Measurements from ENCODE around the gene KDM2B.
"Not testable (repeated sequence)": the region's sequence is repeated elsewhere in the genome, so short reads cannot be mapped to it uniquely, and the experiment has no call there.

The KDM2B gene

DNA sequence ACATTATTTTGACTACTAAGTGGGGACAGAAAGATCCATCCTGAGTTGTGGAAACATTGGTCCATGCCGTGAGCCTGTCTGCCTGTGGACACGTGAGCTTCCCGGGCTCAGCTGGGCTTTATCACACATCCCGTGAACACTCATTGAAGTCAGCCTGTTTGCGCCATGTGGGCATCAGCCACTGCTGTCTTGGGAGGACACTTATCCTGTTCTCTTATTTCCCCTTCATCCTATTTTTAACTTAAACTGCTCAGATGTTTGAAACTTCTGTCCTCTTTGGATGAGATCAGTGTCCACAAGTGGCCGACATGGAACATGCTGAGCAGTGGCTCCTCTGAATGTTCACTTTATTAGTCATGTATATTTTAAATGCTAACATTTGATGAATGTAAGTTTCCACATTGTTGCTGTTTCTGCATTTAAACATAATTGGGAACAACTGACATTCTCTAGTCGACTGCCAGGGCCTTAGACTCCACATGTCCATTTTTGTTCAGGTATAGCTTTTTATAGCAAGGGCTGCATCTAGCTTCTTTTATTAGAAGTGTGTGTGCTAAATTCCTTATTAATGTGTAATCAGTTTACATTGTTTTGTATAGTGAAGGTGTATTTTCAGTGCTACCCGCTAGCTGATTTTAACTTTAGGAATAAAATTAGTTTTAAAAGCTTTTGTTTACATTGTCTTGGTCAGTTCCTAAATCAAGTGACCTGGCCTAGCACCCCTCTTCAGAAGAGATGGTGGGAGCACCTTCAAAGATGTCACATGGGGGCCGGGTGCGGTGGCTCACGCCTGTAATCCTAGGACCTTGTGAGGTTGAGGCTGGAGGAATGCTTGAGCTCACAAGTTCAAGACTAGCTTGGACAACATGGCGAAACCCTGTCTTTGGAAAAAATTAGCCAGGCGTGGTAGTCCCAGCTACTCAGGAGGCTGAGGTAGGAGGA is 156.9 kb downstream of the KDM2B start:
- DNase-seq: no peak

DNA sequence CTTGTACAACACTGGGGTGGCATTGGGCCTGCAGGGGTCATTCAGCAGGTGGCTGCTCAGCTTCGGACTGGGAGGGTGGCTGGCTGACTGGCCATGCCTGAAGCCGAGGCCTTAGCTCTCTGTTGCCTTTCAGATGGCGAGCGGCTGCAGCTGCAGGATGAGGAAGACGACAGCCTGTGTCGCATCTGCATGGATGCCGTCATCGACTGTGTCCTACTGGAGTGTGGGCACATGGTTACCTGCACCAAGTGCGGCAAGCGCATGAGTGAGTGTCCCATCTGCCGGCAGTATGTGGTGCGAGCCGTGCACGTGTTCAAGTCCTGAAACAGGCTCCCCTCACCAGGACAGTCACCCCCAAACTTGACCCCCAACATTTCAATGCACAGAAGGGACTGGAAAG is 157.6 kb downstream of the KDM2B start:
- DNase-seq: no peak

DNA sequence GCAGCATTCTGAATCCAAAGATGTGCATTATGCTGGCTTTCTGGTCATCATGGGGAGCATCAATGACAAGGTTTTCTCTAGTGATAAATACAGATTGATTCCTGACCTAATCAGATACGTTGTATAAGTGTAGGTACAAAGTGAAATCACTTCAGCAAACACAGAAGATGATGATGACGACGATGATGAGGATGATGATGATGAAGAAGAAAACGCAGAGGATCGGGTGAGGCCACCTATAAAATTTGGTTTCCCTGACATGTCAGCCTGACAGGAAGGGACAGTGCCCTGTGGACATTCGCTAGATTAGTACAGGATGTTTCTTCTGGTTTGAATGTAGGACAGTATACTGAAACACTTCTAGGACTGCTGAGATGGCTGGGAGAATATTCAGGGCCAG is 160.7 kb downstream of the KDM2B start:
- DNase-seq: no peak

DNA sequence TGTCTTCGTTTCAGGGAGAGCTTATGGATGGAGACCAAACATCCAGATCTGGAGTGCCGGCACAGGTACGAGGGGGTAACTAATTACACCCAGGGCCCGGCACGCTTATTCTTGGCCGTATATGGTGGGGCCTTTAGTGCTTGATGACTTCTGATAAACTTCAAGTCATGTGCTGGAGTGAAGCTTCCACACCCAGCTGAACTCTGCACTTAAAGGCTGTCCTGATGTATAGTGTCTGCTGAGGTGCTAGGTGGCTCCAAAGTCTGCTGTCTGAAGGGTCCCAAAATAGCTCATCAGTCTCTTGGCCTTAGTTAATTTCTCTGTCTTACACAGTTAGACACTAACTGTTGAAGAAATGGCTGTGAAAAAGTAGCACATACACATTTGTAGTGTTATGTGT is 163.0 kb downstream of the KDM2B start:
- DNase-seq: no peak

DNA sequence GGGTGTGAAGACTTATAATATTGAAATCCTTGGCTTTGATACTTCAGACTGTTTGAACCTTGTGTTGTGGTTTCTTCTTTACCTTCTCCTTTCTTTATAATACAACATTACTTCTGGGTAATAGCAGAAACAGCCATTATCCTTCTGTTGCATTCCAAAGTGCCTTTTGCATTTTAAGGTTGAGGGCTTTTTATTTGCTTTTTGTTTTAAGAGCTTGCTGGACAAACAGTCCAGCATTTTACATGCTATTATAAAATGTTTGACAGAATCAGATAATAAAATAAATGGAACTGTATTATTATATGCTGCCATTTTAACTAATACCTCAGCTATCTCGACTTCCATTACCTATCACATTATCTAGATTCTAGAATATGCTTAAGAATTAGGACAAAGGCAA is 166.9 kb downstream of the KDM2B start:
- DNase-seq: no peak

GRCh38 chr12:121405211-121405610 is 175.6 kb downstream of the KDM2B start:
- DNase-seq: no peak

DNA sequence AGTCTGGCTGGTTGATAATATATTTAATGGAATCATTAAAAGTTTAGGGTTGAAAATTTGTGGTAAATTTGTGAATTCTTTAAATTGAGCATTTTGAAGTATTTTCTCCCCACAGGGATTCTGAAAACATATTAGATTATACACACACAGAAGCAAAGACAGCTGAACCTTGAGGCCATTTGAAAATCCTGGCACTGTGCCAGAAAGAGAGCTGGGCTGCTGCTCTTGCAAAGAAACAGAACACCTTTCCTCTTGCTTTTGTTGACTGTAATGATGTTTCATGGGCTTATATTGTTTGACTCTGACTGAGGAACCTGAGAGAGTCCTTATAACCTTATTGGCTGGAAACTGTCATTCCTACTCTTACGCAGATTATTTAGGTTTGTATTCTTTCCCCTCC is 176.1 kb downstream of the KDM2B start:
- no peak for DNase-seq

DNA sequence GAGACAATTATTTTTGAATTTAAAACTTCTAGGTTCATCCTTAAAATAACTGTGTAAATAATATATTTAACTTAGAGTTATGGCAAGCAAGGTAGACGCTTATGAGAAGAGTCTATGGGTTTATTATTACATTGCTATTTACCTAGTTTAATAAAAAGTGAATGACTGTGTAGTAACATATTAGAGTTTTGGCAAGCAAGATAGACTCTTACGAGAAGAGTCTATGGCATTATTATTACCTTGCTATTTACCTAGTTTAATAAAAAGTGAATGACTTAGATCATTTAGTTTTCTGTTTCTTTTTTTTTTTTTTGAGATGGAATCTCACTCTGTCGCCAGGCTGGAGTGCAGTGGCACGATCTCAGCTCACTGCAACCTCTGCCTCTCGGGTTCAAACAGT is 177.1 kb downstream of the KDM2B start:
- DNase-seq: no peak

DNA sequence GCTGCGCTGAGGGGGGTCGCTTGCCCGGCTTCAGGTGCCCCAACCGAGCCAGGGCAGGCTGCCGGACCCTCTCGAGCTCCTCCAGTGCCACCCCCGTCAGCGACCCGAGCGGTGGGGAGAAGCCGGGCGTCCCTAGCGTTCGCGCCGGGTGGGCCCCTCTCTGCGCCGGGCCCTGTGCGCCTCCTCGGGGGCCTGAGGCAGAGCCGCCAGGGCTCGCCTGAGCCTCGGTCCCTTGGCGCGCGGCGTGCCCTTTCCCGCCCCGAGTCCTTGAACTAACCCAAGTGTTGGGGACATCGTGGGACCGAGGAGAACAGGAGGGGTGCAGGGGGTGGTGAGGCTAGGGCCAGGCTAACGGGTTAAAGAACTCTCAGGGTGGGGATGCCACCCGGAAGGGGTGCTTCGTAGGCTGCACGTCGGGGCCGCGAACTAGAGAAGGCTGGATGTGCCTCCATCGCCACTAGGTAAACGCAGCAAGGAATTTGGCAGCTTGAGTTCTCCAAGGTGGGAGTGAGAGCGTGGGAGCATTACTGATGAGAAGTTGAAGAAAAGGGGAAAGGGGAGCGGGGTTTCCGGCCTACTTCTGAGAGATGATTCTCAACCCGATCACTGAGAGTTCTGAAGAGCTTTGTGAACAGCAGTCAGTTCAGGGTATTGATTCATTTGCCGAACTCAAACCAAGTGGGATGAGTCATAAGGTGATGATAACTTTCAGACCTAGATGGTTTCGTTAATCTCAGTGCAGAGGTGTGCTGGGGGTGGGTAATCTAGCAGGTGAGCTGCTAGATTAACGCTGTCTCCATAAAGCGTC is 180.3 kb downstream of the KDM2B start:
- DNase-seq: peak; percentile 61 to 71

DNA sequence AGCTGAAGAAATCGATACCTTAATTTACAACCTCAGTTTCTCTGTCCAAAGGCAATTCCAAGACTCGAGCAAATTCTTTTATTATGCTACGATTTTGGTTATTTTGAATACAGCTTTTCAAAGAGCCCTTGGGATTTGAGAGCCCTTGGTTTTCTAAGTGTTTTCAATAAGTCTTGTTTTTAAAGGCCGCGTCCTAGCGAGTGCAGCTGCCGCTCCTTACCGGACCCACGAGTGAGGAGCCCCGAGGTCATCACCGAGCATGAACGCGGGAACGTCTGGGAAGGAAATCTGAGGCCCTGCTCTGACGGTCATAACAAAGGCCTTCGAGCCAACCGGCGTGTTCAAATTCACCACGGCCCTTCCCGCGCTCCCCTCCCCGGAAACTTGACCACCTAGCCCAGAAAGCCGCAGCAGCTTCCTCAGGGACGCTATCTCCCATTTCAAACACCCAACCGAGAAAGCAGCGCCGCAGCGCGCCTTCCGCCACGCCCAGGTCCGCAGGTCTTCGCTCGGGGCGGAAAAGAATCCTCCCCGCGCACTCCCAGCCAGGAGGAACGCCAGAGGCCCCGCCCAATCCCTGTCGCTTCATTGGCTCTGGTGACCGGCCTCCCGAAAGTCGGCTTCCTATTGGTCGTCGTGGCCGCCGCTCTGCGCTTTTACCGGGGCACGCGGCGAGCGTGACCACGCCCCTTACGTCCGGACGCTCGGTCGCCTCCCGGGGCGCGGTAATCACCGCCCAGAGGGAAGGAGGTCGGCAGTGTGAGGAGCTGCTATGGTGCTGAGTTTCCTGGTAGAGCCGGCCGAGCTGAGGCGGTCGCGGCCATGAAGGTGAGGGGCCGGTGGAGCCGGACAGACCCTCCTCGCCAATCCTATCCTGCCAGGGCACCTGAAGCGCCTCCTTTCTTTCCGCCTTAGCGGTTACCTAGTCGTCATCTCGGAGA is 181.2 kb downstream of the KDM2B start, which contains the start of gene RNF34:
RNF34 (plus strand) TSS at position 728 of the 941 bp plus-strand sequence; CDS start at position 823, 95 bp downstream.
- DNase-seq: peak; percentile 99

GRCh38 chr12:121398355-121398754 is 182.5 kb downstream of the KDM2B start:
- DNase-seq: no peak

GRCh38 chr12:121397521-121397920 is 183.3 kb downstream of the KDM2B start:
- no peak for DNase-seq

- DNase-seq: no peak
Measured at GRCh38 chr12:121392325-121392716, 188.5 kb downstream of the KDM2B start.

DNA sequence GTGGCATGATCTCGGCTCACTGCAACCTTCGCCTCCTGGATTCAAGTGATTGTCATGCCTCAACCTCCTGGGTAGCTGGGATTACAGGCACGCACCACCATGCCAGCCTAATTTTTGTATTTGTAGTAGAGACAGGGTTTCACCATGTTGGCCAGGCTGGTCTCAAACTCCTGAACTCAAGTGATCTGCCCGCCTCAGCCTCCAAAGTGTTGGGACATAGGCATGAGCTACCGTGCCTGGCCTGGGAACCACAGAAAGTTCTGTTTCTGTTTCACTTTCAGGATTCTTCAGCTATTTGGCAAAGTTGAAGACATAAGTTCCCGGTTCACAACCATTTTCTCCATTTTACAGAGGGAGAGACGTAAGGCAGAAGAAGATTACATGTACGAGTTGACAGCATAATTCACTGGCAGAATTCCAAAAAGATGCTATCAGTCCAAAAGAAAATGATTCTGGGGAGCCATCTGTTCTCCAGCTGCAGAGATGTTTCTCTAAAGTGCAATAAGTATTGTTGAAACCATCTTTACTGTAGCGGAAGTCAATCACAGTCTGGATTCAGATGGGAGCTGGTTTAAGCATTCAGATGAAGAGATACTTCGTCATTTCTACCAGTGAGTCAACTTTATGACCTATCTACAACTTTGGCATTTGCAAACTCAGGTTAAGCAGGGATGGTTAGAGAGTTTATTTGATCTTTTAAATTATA is 189.1 kb downstream of the KDM2B start:
- DNase-seq: peak; percentile 45 to 59

DNA sequence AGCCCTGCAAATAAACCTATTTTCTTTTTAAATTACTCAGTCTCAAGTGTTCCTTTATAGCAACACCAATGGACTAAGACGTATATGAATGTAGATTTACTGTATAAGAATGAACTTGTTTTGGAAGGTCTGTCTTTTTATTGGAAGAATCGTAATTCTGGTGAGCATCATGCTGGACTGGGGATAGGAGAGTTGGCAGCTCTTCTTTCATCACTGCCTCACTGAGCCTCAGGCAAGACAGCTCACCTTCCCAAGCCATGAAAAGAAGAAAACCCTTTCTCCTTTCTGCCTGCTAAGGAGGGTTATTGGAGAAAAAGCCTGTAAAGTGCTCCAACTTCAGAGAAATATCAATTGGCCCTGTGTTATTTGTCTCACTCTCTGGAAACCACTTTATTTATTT is 190.0 kb downstream of the KDM2B start:
- DNase-seq: no peak

GRCh38 chr12:121388421-121388981 is 192.3 kb downstream of the KDM2B start:
- no peak for DNase-seq

GRCh38 chr12:121384891-121385290 is 195.9 kb downstream of the KDM2B start:
- DNase-seq: not testable (repeated sequence)

DNA sequence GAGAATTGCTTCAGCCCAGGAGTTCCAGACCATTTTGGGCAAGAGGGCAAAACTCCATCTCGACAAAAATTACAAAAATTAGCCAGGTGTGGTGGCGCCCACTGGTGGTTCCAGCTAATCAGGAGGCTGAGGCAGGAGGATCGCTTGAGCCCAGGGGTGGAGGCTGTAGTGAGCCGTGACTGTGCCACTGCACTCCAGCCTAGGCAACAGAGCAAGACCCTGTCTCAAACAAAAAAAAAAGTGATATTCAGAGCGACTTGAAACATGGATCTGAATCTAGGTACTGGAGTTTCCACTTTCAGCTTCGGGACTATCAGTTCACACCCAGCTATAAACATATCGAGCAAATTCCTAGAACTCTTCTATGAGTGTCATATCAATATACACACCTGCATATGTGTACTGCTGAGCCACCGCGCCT is 197.2 kb downstream of the KDM2B start:
- DNase-seq: no peak

GRCh38 chr12:121379945-121380344 is 200.9 kb downstream of the KDM2B start:
- no peak for DNase-seq

Measured in activated CD4-positive, alpha-beta T cell treated with anti-CD3 and anti-CD28 coated beads, Interleukin-2, amount 50 U/mL, for 48 hours (primary cell).